ENCODE measurements around the gene ATL1. TPM values are rescaled to one million over a fixed set of nuclear protein-coding genes. Genes with fewer than 3 reads are reported as not detected.

Gene ATL1
- total and polyA plus RNA-seq, 2 of the 13 experiments (the other 11 are each of a cell fraction or from before 2014, with no cell fraction given), result 0.60 to 0.65 TPM

GRCh38 chr14:50601394-50601793, 41.4 kb downstream of the ATL1 start:
- FAIRE-seq (no peak), DNase-seq (ENCODE audit: low spot score) (no peak), ATAC-seq (no peak)
- POLR2A ChIA-PET, result interaction anchor here (1.3 to 1.7 kb wide), 2 partner anchors 65 to 67 kb away, joined by 3 to 6 read pairs; partner anchors contain the start of gene SAV1
- no TSS peak for BruUV-seq (replicated peaks)
- Histone ChIP-seq H3K4me1 (ENCODE audit: insufficient read depth, low read length) (peaks cover 20% of the 10 kb centered on the region), H3K36me3 (replicated peaks in 1 of 2; ENCODE audit: control insufficient read depth in 1 of 2, insufficient read depth in 2 of 2, low read length in 2 of 2) (no peaks in the 10 kb centered on the region), H3K9ac (ENCODE audit: insufficient read depth, low read depth, low read length) (no peak overlapping the region), H2AFZ (ENCODE audit: low read length) (no peak overlapping the region), H3K27ac (ENCODE audit: extremely low read length, insufficient read depth, low read length) (no peak overlapping the region), H3K4me2 (ENCODE audit: low read depth, low read length) (no peak overlapping the region), H3K4me3 (replicated peaks in 1 of 3; ENCODE audit: insufficient read depth in 1 of 3, low read depth in 2 of 3, low read length in 3 of 3) (no peak overlapping the region), H3K27me3 (ENCODE audit: control insufficient read depth in 1 of 2, insufficient read depth in 2 of 2, low read length in 2 of 2) (no peaks in the 10 kb centered on the region), H4K20me1 (ENCODE audit: insufficient read depth, low read length) (no peaks in the 10 kb centered on the region), H3K79me2 (ENCODE audit: insufficient read depth, low read length) (no peaks in the 10 kb centered on the region), H3K9me3 (ENCODE audit: low read length) (no peaks in the 10 kb centered on the region)
- intact Hi-C loops (cut with micrococcal nuclease; ENCODE audit: unreplicated experiment), result loop anchor here (2.0 to 10.0 kb wide), 2 partner anchors 67 to 263 kb away; partner anchors contain the start of gene SAV1
- 99% methylated on average over 2 of the region's 2 CpGs for WGBS (ENCODE audit: low lambda C conversion rate)
- CTCF ChIA-PET (ENCODE audit: low intra/inter-chr PET ratio, low total read pairs), result no interaction called here
- no peak for TF ChIP-seq HNRNPUL1 (IDR thresholded peaks at IDR 0.05; ENCODE audit: low read depth, low read length)
- no peak for TF ChIP-seq ZNF709 (CRISPR knock-in tag; IDR thresholded peaks at IDR 0.05)
- no peak for TF ChIP-seq ZNF572 (CRISPR knock-in tag; IDR thresholded peaks at IDR 0.05)
- TF ChIP-seq ZBTB2 (CRISPR knock-in tag; IDR thresholded peaks at IDR 0.05; ENCODE audit: low read depth), result no peak
- TF ChIP-seq ZSCAN31 (CRISPR knock-in tag; IDR thresholded peaks at IDR 0.05; ENCODE audit: low read depth), result no peak
- TF ChIP-seq GATAD1 (CRISPR knock-in tag; IDR thresholded peaks at IDR 0.05), result no peak
- in situ Hi-C loops (cut with HindIII; ENCODE audit: extremely low pct_ligation_motif_present, low pct_unique_long_range_greater_than_20kb), result no loop called here

GRCh38 chr14:50602035-50602434, 42.1 kb downstream of the ATL1 start:
- intact Hi-C loops (cut with micrococcal nuclease; ENCODE audit: unreplicated experiment), result loop anchor here (10.0 kb wide), 1 partner anchor 263 kb away; no protein-coding TSS in a partner anchor
- in situ Hi-C loops (cut with HindIII; ENCODE audit: extremely low pct_ligation_motif_present, low pct_unique_long_range_greater_than_20kb), result no loop called here
- Histone ChIP-seq H3K79me2 (ENCODE audit: insufficient read depth, low read length) (no peaks in the 10 kb centered on the region), H3K27ac (ENCODE audit: extremely low read length, insufficient read depth, low read length) (no peak overlapping the region), H3K4me1 (ENCODE audit: insufficient read depth, low read length) (peaks cover 20% of the 10 kb centered on the region), H3K4me2 (ENCODE audit: low read depth, low read length) (no peak overlapping the region), H4K20me1 (ENCODE audit: insufficient read depth, low read length) (no peaks in the 10 kb centered on the region), H3K27me3 (ENCODE audit: control insufficient read depth in 1 of 2, insufficient read depth in 2 of 2, low read length in 2 of 2) (no peaks in the 10 kb centered on the region), H3K4me3 (replicated peaks in 1 of 3; ENCODE audit: insufficient read depth in 1 of 3, low read depth in 2 of 3, low read length in 3 of 3) (no peak overlapping the region), H3K36me3 (replicated peaks in 1 of 2; ENCODE audit: control insufficient read depth in 1 of 2, insufficient read depth in 2 of 2, low read length in 2 of 2) (no peaks in the 10 kb centered on the region), H3K9ac (ENCODE audit: insufficient read depth, low read depth, low read length) (no peak overlapping the region), H2AFZ (ENCODE audit: low read length) (no peak overlapping the region), H3K9me3 (ENCODE audit: low read length) (no peaks in the 10 kb centered on the region)
- WGBS (ENCODE audit: low lambda C conversion rate), result 95% methylated on average over 3 of the region's 3 CpGs
- ChIA-PET CTCF (ENCODE audit: low intra/inter-chr PET ratio, low total read pairs) (no interaction called here), POLR2A (no interaction called here)
- DNase-seq (ENCODE audit: low spot score), result no peak
- BruUV-seq (replicated peaks), result no TSS peak
- FAIRE-seq, result no peak
- no peak for ATAC-seq
- TF ChIP-seq NFATC3 (CRISPR knock-in tag; IDR thresholded peaks at IDR 0.05) (no peak), ZBTB20 (CRISPR knock-in tag; IDR thresholded peaks at IDR 0.05; ENCODE audit: borderline replicate concordance, low read depth) (no peak), BORCS8-MEF2B (CRISPR knock-in tag; IDR thresholded peaks at IDR 0.05) (no peak), ZNF292 (CRISPR knock-in tag; IDR thresholded peaks at IDR 0.05; ENCODE audit: borderline replicate concordance, low read depth) (no peak), ZSCAN25 (CRISPR knock-in tag; IDR thresholded peaks at IDR 0.05) (no peak), PHB2 (IDR thresholded peaks at IDR 0.05; ENCODE audit: partially characterized antibody) (no peak), NFIC (IDR thresholded peaks at IDR 0.05; ENCODE audit: low read length) (no peak), ZNF224 (CRISPR knock-in tag; IDR thresholded peaks at IDR 0.05) (no peak), POLR2G (IDR thresholded peaks at IDR 0.05; ENCODE audit: low read depth, low read length) (no peak)

Data from HepG2 (cell line).